MM.1S (cell line): ENCODE measurements around the gene F10.

ENCODE experiments used
- CTCF ChIP-seq: fragments of 300-600 bp; sonication (generic); IDR thresholded peaks from 2 replicates; pipeline ENCODE4 v1.5.1; 2016; ENCODE audit warnings: antibody characterized with exemption, low read length, mixed read lengths
- EZH2 ChIP-seq: fragments of 300-600 bp; sonication (generic); optimal IDR thresholded peaks from 2 replicates; pipeline ENCODE3; 2017; ENCODE audit warnings: low read depth, mild to moderate bottlenecking, antibody characterized with exemption, low read length, mixed read lengths

DNA sequence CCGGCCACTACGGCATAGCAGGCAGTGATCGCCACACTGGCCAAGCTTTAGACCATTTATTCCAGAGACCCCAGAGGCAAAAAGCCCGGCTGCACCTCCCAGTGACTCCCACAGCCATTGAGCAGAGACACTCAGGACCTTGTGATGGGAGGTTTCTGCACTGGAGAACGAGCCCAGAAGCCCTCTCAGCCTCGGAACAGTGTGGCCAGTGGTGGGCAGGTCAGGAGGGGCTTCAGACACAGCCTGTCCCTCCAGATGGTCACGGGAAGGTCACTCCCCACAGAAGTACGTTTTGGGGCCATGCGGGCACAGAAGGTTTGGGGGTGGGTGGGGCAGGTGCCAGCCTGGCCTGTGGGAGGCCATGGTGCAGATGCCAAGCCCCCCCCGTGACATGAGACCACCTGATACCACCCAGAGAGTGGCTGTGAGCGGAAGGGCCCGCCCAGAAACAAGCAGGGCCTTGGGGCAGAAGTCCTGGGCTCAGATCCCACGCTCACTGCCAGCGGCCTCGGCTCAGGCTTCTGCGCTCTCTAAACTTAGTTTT lies 599 bp upstream of the F10 start:
- TF ChIP-seq CTCF (no peak), EZH2 (no peak)
